D341Med (cell line): Measurements from ENCODE around the gene CERCAM.

ENCODE experiments used
- DNase-seq: peaks from one replicate; pipeline ENCODE4 v3.0.0; 2012; ENCODE audit warnings: low spot score

CERCAM gene

GRCh38 chr9:128456613-128457061 lies 36.0 kb downstream of the CERCAM start:
- peak; percentile 93 for DNase-seq

GRCh38 chr9:128457207-128457606 lies 36.5 kb downstream of the CERCAM start:
- no peak for DNase-seq

DNA sequence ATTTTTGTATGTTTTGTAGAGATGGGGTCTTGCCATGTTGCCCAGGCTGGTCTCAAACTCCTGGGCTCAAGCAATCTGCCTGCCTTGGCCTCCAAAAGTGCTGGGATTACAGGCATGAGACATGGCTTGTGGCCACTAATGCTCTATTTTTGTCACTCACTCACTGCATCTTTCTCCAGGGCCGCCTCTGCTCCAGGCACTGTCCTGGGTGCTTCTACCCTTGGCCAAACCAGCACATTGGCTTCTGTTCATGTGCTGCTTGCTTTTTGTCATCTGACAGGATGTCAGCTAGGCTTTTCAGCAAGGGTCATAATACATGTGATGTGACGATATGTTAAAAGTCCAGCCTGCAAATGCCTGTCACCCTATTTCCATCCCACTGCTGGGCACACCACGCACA lies 38.4 kb downstream of the CERCAM start:
- DNase-seq, result no peak

- DNase-seq, result no peak
Measured at GRCh38 chr9:128469070-128469469, 48.4 kb downstream of the CERCAM start.

GRCh38 chr9:128470560-128470959 lies 49.9 kb downstream of the CERCAM start:
- no peak for DNase-seq

- DNase-seq, result no peak
Measured at GRCh38 chr9:128473104-128473503, 52.4 kb downstream of the CERCAM start.

DNA sequence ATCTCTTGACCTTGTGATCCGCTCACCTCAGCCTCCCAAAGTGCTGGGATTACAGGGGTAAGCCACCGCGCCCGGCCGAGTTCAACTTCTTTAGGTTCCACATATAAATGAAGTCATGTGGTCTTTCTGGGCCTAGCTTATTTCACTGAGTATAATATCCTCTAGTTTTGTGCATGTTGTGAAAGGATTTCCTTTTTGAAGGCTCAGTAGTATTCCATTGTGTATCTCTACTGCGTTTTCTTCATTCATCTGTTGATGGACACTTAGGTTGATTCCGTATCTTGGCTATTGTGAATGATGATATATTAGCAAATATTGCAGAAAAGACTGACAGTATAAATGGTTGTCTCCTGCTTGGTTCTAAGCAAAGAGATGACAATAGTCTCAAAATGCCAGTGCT lies 55.2 kb downstream of the CERCAM start:
- no peak for DNase-seq

GRCh38 chr9:128479262-128479661 lies 58.6 kb downstream of the CERCAM start:
- no peak for DNase-seq

DNA sequence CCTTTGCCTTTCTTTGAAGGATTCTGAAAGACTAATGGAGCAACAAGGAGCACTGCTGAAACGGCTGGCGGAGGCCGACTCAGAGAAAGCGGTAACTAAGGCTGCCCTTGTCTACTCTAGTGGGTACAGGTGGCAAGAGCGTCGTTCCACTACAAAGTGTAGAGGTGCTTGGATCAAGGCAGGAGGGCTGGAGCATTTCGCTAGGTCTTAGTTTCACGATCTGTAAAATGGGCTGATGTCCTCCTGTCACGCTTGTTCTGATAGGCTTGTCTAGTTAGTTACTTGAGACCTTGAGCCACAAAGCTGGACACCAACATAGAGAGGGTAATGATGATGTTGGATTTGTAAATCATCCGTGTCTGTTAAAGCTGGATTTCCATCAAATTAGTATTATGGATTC lies 60.9 kb downstream of the CERCAM start:
- DNase-seq, result no peak

DNA sequence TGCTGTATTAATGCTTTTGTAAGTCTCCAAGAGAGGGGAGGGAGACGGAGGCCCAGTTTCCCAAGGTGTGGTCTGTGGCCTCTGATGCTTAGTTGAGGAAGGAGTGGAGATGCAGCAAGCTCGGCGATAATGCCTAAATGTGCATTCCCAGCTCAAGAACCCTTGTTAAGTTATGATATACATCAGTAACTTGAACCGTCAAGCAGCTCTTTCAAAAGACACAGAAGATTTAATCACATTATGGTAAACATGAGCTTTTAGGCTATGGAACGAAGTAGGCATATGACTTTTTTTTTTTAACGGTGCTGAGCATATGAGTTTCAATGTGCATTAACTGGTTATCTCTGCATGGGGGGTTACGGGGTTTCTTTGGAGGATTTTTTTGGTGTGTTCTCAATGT lies 61.5 kb downstream of the CERCAM start:
- DNase-seq, result no peak

- no peak for DNase-seq
Measured at GRCh38 chr9:128484686-128485413, 64.2 kb downstream of the CERCAM start.

- DNase-seq, result no peak
Measured at GRCh38 chr9:128485414-128485855, 64.8 kb downstream of the CERCAM start.

DNA sequence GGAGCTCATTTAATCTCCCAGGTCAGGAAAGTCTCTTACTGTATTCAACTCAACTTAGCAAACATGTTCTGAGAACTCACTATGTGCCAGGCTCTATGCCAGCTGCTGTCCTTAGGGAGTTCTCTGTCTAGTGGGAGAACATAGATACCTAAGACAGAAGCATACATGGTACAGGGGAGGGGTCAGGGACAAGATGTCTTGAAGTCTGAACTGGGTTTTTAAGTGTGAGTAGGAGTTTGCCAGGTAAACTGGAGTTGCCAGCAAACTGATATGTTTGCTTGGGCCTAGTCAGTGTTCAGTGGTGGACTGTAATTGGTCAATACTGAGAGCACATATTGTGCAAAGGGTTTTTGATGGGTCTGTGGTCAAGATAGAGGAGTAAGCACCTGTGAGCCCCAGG lies 65.5 kb downstream of the CERCAM start:
- DNase-seq, result no peak
